Adrenal gland (tissue), 5 donors: ENCODE data around the gene RALY.

Experiments used
- CTCF ChIP-seq, 6 experiments: fragments of 450-650 bp in 4 of 6; fragments of 200-600 bp in 2 of 6; sonication (generic) in 1 of 6; IDR thresholded peaks; 1 replicate in 5 of 6; 2 replicates in 1 of 6; pipeline versions ENCODE4 v1.5.1 to v1.8.0; 2016 to 2021; ENCODE audit warnings: antibody characterized with exemption in 6 of 6, mild to moderate bottlenecking in 2 of 6, moderate library complexity in 1 of 6
- POLR2A ChIP-seq, 2 donors: fragments of 450-650 bp; IDR thresholded peaks; one replicate each; pipeline ENCODE4 v1.6.1; 2017; ENCODE audit warnings: antibody characterized with exemption in 2 of 2, mild to moderate bottlenecking in 2 of 2, moderate library complexity in 1 of 2
- donor health status: DM: no; HTN: no; CAD: no.

GRCh38 chr20:33984182-33984719 lies 9.5 kb upstream of the RALY start:
- TF ChIP-seq CTCF (IDR thresholded peaks at IDR 0.05), result no peak
- no peak for TF ChIP-seq POLR2A (IDR thresholded peaks at IDR 0.05)
